Ovary (tissue), 9 donors: ENCODE results near the gene PARS2. TPM values are rescaled to one million over a fixed set of nuclear protein-coding genes. Genes with fewer than 3 reads are reported as not detected.

Source experiments
- DNase-seq, 5 donors: peaks; one replicate each; pipeline ENCODE4 v3.0.0-alpha.2; 2019 to 2020
- H3K27ac ChIP-seq, 2 donors: fragments of 200-600 bp; one replicate each; pipeline versions ENCODE4 v1.5.1 to v1.8.0; 2019 to 2022
- H3K27me3 ChIP-seq: fragments of 200-600 bp; one replicate; pipeline ENCODE4 v1.8.0; 2022
- H3K36me3 ChIP-seq: fragments of 200-600 bp; sonication (generic); one replicate; pipeline ENCODE4 v1.5.1; 2019
- H3K4me1 ChIP-seq: one replicate; pipeline ENCODE4 v1.8.1; 2013; ENCODE audit warnings: mild to moderate bottlenecking, moderate library complexity; ENCODE audit not compliant: insufficient read depth
- H3K4me3 ChIP-seq: fragments of 200-600 bp; sonication (generic); one replicate; pipeline ENCODE4 v1.5.1; 2017
- H3K9me3 ChIP-seq, 2 donors: fragments of 200-600 bp in 1 of 2; sonication (generic) in 1 of 2; one replicate each; pipeline versions ENCODE4 v1.5.1 to v1.8.1; 2013 to 2019; ENCODE audit warnings: mild to moderate bottlenecking in 1 of 2, moderate library complexity in 1 of 2
- CTCF ChIP-seq, 3 donors: fragments of 450-650 bp in 2 of 3; fragments of 200-600 bp in 1 of 3; IDR thresholded peaks; one replicate each; pipeline versions ENCODE4 v1.5.1 to v1.8.0; 2016 to 2022; ENCODE audit warnings: antibody characterized with exemption in 3 of 3, mild to moderate bottlenecking in 1 of 3
- EP300 ChIP-seq: sonication (generic); formaldehyde crosslinking; IDR thresholded peaks from one replicate; pipeline ENCODE4 v1.6.1; 2017; ENCODE audit warnings: antibody characterized with exemption
- POLR2A ChIP-seq: fragments of 450-650 bp; IDR thresholded peaks from one replicate; pipeline ENCODE4 v1.6.1; 2017; ENCODE audit warnings: antibody characterized with exemption, mild to moderate bottlenecking, moderate library complexity
- WGBS, 3 donors: extraction: QIAGEN DNeasy Blood & Tissue Kit in 1 of 3; methylation state at CpG; one replicate each; pipeline versions ENCODE4 v1.1.5 to v1.1.7; 2013 to 2017; 5-methylcytosine and 5-hydroxymethylcytosine counted together
- intact Hi-C, 4 donors: fragments of 100-400 bp; cut with DNase I; formaldehyde crosslinking; loops; one replicate each; pipeline versions ENCODE4 v1.11.0 to v1.15.1; 2022 to 2023
- polyA plus RNA-seq, 2 donors: library from polyadenylated mRNA; stranded (reverse); fragments of 200-250 nt in 1 of 2; fragments of 350-450 nt in 1 of 2; fragmentation: Illumina TruSeq in 1 of 2; extraction: RNeasy Lipid Tissue Mini Kit (QIAGEN cat#74804) in 1 of 2; gene quantifications; one replicate each; pipeline ENCODE4 v1.2.3, GENCODE V29; 2013 to 2014
- total RNA-seq, 7 donors: library from RNA; depleted of rRNA in 2 of 7; stranded (reverse); fragments of >200 nt in 2 of 7; fragmentation: NEBNext Ultra II Directional in 3 of 7; extraction: Animal tissue kit (Norgen Biotek cat#: 25700) in 3 of 7; gene quantifications; one replicate each; pipeline versions ENCODE4 v1.1.0 to v1.2.4, GENCODE V29; 2016 to 2023
- donor health status: DM: no; HTN: no; CAD: no; lungs with moderate emphysema.
- donor health status: DM: no; HTN: no; CAD: no.
- donor health status: Bipolar disorder and iron deficiency.
- donor health status: DM: yes; HTN: yes; CAD: no.
- donor health status: DM: no; HTN: no; CAD: no.
- donor health status: DM: yes; HTN: yes; CAD: no.

The PARS2 gene
- total and polyA plus RNA-seq, 9 donors = 3.2 to 9.6 (median 6.4) TPM

- WGBS, 3 donors = 78 to 83% (median 79%) methylated on average over 3 of the region's 3 CpGs
- TF ChIP-seq EP300 = no peak
- no peak for TF ChIP-seq CTCF (IDR thresholded peaks at IDR 0.05)
- no peak for TF ChIP-seq POLR2A
- Histone ChIP-seq H3K36me3 (no peaks in the 10 kb centered on the region), H3K9me3 (no peaks in the 10 kb centered on the region), H3K27me3 (no peaks in the 10 kb centered on the region), H3K27ac (no peak overlapping the region), H3K4me1 (peaks cover 2% of the 10 kb centered on the region), H3K4me3 (no peak overlapping the region)
- no peak for DNase-seq
- intact Hi-C loops = no loop called here
These were observed 53.9 kb downstream of the PARS2 start for GRCh38 chr1:54710434-54710833.

GRCh38 chr1:54709547-54710292, 54.6 kb downstream of the PARS2 start:
- Histone ChIP-seq H3K4me3 (no peak overlapping the region), H3K9me3 (no peaks in the 10 kb centered on the region), H3K4me1 (no peaks in the 10 kb centered on the region), H3K27ac (no peak overlapping the region), H3K36me3 (no peaks in the 10 kb centered on the region), H3K27me3 (no peaks in the 10 kb centered on the region)
- intact Hi-C loops = no loop called here
- TF ChIP-seq EP300 (no peak), POLR2A (no peak), CTCF (IDR thresholded peaks at IDR 0.05) (no peak)
- no peak for DNase-seq
- 75 to 85% (median 78%) methylated on average over 8 of the region's 8 CpGs for WGBS, 3 donors

DNA sequence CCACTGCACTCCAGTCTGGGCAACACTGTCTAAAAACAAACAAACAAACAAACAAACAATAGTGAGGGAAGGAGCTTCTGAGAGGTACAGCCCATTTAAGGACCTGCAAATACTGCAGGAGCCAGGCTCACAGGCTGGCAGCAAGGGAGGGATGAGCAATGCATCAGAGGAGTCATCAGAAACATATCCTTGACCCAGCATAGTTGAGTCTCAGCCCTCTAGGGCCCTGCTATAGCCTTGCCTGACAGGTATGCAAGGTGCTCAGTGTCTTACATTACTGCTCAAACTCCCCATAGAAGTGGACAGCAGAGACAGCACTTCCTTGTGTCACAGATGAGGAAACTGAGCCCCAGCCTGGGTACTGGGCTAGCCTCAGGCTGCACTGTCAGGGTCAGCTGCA, 55.9 kb downstream of the PARS2 start:
- no peaks in the 10 kb centered on the region for H3K4me1 ChIP-seq
- H3K4me3 ChIP-seq = no peak overlapping the region
- H3K9me3 ChIP-seq = no peaks in the 10 kb centered on the region
- no peaks in the 10 kb centered on the region for H3K36me3 ChIP-seq
- intact Hi-C loops = no loop called here
- no peaks in the 10 kb centered on the region for H3K27me3 ChIP-seq
- TF ChIP-seq POLR2A (no peak), EP300 (no peak), CTCF (IDR thresholded peaks at IDR 0.05) (no peak)
- no peak overlapping the region for H3K27ac ChIP-seq
- DNase-seq = no peak

Other genes with a start within 250 kb of the PARS2 start
- 10 to 100 TPM in 5 of 7 donors, 1 to 10 TPM in 2; 7.6 to 28.4 (median 17.0) TPM for gene ACOT11, start 216.3 kb downstream of the PARS2 start, total RNA-seq
- 1 to 10 TPM; 3.0 to 7.2 TPM for gene ACOT11, start 216.3 kb downstream of the PARS2 start, polyA plus RNA-seq
- gene FAM151A, start 141.0 kb downstream of the PARS2 start, total RNA-seq = not detected
- under 1 TPM in 1 of 2 donors, not detected in 1; 0.06 TPM for gene FAM151A, start 141.0 kb downstream of the PARS2 start, polyA plus RNA-seq
- gene MROH7, start 122.7 kb downstream of the PARS2 start, total RNA-seq = 10 to 100 TPM in 3 of 7 donors, 1 to 10 TPM in 4; 4.6 to 20.9 (median 9.7) TPM
- gene MROH7, start 122.7 kb downstream of the PARS2 start, polyA plus RNA-seq = 1 to 10 TPM; 3.1 to 3.4 TPM
- 10 to 100 TPM; 15.4 to 26.2 (median 19.9) TPM for gene TTC4, start 48.7 kb downstream of the PARS2 start, total RNA-seq
- 10 to 100 TPM; 12.6 to 29.9 TPM for gene TTC4, start 48.7 kb downstream of the PARS2 start, polyA plus RNA-seq
- gene TTC22, start 36.8 kb upstream of the PARS2 start, total RNA-seq = 1 to 10 TPM in 4 of 7 donors, under 1 TPM in 3; 0.13 to 9.1 (median 1.1) TPM
- under 1 TPM; 0.21 to 0.47 TPM for gene TTC22, start 36.8 kb upstream of the PARS2 start, polyA plus RNA-seq
- 100 to 1,000 TPM in 2 of 7 donors, 10 to 100 TPM in 5; 10.5 to 220 (median 74.6) TPM for gene DHCR24, start 122.7 kb upstream of the PARS2 start, total RNA-seq
- gene DHCR24, start 122.7 kb upstream of the PARS2 start, polyA plus RNA-seq = 1,000 to 10,000 TPM in 1 of 2 donors, 10 to 100 TPM in 1; 24.9 to 1,394 TPM
- 1 to 10 TPM in 2 of 7 donors, under 1 TPM in 3, not detected in 2; 0.22 to 2.9 (median 0.60) TPM for gene TMEM61, start 216.1 kb upstream of the PARS2 start, total RNA-seq
- under 1 TPM in 1 of 2 donors, not detected in 1; 0.63 TPM for gene TMEM61, start 216.1 kb upstream of the PARS2 start, polyA plus RNA-seq
- under 1 TPM in 2 of 7 donors, not detected in 5; 0.10 to 0.46 TPM for gene BSND, start 234.4 kb upstream of the PARS2 start, total RNA-seq
- gene BSND, start 234.4 kb upstream of the PARS2 start, polyA plus RNA-seq = under 1 TPM in 1 of 2 donors, not detected in 1; 0.10 TPM